Thoracic aorta (tissue), 2 donors: ENCODE results near the gene FARS2. TPM values are rescaled to one million over a fixed set of nuclear protein-coding genes. Genes with fewer than 3 reads are reported as not detected.

Experiments used
- ATAC-seq: fragments of 150-250 bp; one replicate; pipeline ENCODE4 v1.8.0; 2017; ENCODE audit warnings: low read depth; ENCODE audit not compliant: insufficient number of reproducible peaks, low FRiP score
- DNase-seq: peaks from one replicate; pipeline ENCODE4 v3.0.0-alpha.2; 2020; ENCODE audit warnings: low spot score
- H3K27ac ChIP-seq, 2 donors: fragments of 200-600 bp; sonication (generic); 1 replicate in 1 of 2; 2 replicates in 1 of 2; pipeline ENCODE4 v1.5.1; 2016; ENCODE audit warnings: mild to moderate bottlenecking in 2 of 2, moderate library complexity in 2 of 2
- H3K27me3 ChIP-seq: fragments of 200-600 bp; sonication (generic); replicated peaks from 2 replicates; pipeline ENCODE4 v1.6.0; 2016; ENCODE audit warnings: mild to moderate bottlenecking; ENCODE audit not compliant: insufficient read depth
- H3K36me3 ChIP-seq: fragments of 200-600 bp; sonication (generic); one replicate; pipeline ENCODE4 v1.5.1; 2016
- H3K4me1 ChIP-seq, 2 donors: fragments of 200-600 bp; sonication (generic); 1 replicate in 1 of 2; 2 replicates in 1 of 2; pipeline versions ENCODE4 v1.5.1 to v1.6.0; 2016; ENCODE audit warnings: low read depth in 2 of 2, mild to moderate bottlenecking in 1 of 2; ENCODE audit not compliant: control insufficient read depth in 1 of 2
- H3K4me3 ChIP-seq: fragments of 200-600 bp; sonication (generic); 2 replicates; pipeline ENCODE4 v1.5.1; 2016; ENCODE audit warnings: mild to moderate bottlenecking
- H3K9me3 ChIP-seq: fragments of 200-600 bp; sonication (generic); 2 replicates; pipeline ENCODE4 v1.5.1; 2016
- total RNA-seq, 2 donors: library from RNA; depleted of rRNA; stranded (reverse); fragments of >200 nt; gene quantifications; one replicate each; pipeline versions ENCODE4 v1.1.0 to v1.2.3, GENCODE V29; 2016
- TF ChIP-seq, protein P1 (sequence below): fragments of 200-600 bp; sonication (generic); IDR thresholded peaks from one replicate; pipeline ENCODE4 v1.5.1; 2019; ENCODE audit warnings: antibody characterized with exemption

FARS2 gene
- total RNA-seq, 2 donors from 2014 or later: 10.4 to 11.6 TPM

- TF ChIP-seq, protein P1, sequence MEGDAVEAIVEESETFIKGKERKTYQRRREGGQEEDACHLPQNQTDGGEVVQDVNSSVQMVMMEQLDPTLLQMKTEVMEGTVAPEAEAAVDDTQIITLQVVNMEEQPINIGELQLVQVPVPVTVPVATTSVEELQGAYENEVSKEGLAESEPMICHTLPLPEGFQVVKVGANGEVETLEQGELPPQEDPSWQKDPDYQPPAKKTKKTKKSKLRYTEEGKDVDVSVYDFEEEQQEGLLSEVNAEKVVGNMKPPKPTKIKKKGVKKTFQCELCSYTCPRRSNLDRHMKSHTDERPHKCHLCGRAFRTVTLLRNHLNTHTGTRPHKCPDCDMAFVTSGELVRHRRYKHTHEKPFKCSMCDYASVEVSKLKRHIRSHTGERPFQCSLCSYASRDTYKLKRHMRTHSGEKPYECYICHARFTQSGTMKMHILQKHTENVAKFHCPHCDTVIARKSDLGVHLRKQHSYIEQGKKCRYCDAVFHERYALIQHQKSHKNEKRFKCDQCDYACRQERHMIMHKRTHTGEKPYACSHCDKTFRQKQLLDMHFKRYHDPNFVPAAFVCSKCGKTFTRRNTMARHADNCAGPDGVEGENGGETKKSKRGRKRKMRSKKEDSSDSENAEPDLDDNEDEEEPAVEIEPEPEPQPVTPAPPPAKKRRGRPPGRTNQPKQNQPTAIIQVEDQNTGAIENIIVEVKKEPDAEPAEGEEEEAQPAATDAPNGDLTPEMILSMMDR: no peak
- no peak overlapping the region for H3K27ac ChIP-seq
- DNase-seq: no peak
- ATAC-seq: no peak
- H3K27me3 ChIP-seq: no peaks in the 10 kb centered on the region
- no peaks in the 10 kb centered on the region for H3K4me1 ChIP-seq
- no peak overlapping the region for H3K4me3 ChIP-seq
- H3K9me3 ChIP-seq: no peaks in the 10 kb centered on the region
- H3K36me3 ChIP-seq: no peaks in the 10 kb centered on the region
Observed at GRCh38 chr6:5817869-5818268, 556.6 kb downstream of the FARS2 start.

GRCh38 chr6:5818959-5819358 lies 557.6 kb downstream of the FARS2 start:
- no peaks in the 10 kb centered on the region for H3K27me3 ChIP-seq
- no peak overlapping the region for H3K27ac ChIP-seq
- no peaks in the 10 kb centered on the region for H3K4me1 ChIP-seq
- no peaks in the 10 kb centered on the region for H3K36me3 ChIP-seq
- DNase-seq (no peak), ATAC-seq (no peak)
- TF ChIP-seq, protein P1: no peak
- no peaks in the 10 kb centered on the region for H3K9me3 ChIP-seq
- H3K4me3 ChIP-seq: no peak overlapping the region

Other genes starting within 250 kb of the FARS2 start
- 1 to 10 TPM; 3.7 to 7.3 TPM for gene PPP1R3G, start 176.2 kb upstream of the FARS2 start, total RNA-seq
- 10 to 100 TPM in 1 of 2 donors, 1 to 10 TPM in 1; 6.9 to 27.2 TPM for gene LYRM4, start 563 bp upstream of the FARS2 start, total RNA-seq